PC-9 (cell line): ENCODE data around the gene GLB1L3. TPM values are rescaled to one million over a fixed set of nuclear protein-coding genes. Genes with fewer than 3 reads are reported as not detected.

Experiments used
- BruUV-seq: library from RNA; stranded (reverse); fragments of 400-500 nt; replicated peaks from 2 replicates; lab custom pipeline; 2021; lab: Mats Ljungman, UMichigan
- CTCF ChIA-PET: fragments of 300-600 bp; sonication (Branson Sonifier 250); formaldehyde crosslinking; loops from one replicate; lab custom pipeline; 2022; ENCODE audit warnings: antibody characterized with exemption; lab: Charles Lee
- POLR2A ChIA-PET: fragments of 300-600 bp; sonication (Branson Sonifier 250); formaldehyde crosslinking; loops from one replicate; lab custom pipeline; 2022; ENCODE audit warnings: antibody characterized with exemption; ENCODE audit not compliant: unreplicated experiment; lab: Charles Lee
- DNase-seq, 2 experiments: peaks; one replicate each; pipeline versions ENCODE4 v3.0.0 to v3.0.0-alpha.2; 2015 to 2022; ENCODE audit warnings: mixed read lengths in 1 of 2
- H2AFZ ChIP-seq: fragments of 200-600 bp; sonication (generic); 2 replicates; pipeline ENCODE4 v1.8.1; 2017; ENCODE audit warnings: antibody characterized with exemption
- H3F3A ChIP-seq: fragments of 200-600 bp; sonication (generic); 2 replicates; pipeline ENCODE4 v1.8.1; 2017; ENCODE audit warnings: antibody characterized with exemption, mild to moderate bottlenecking, low read depth; ENCODE audit not compliant: insufficient read depth
- H3K27ac ChIP-seq: fragments of 200-600 bp; sonication (generic); 2 replicates; pipeline ENCODE4 v1.6.1; 2016; ENCODE audit warnings: mixed run types
- H3K27me3 ChIP-seq: fragments of 200-600 bp; sonication (generic); 2 replicates; pipeline ENCODE4 v1.6.1; 2016; ENCODE audit warnings: low read depth, mixed run types; ENCODE audit not compliant: insufficient read depth
- H3K36me3 ChIP-seq: fragments of 200-600 bp; sonication (generic); 2 replicates; pipeline ENCODE4 v1.6.1; 2016; ENCODE audit warnings: low read depth, mixed run types
- H3K4me1 ChIP-seq: fragments of 200-600 bp; sonication (generic); replicated peaks from 2 replicates; pipeline ENCODE4 v1.6.1; 2016; ENCODE audit warnings: mixed run types; ENCODE audit not compliant: insufficient read depth
- H3K4me2 ChIP-seq: fragments of 200-600 bp; sonication (generic); 2 replicates; pipeline ENCODE4 v1.6.1; 2017; ENCODE audit warnings: mixed run types
- H3K4me3 ChIP-seq: fragments of 200-600 bp; sonication (generic); 2 replicates; pipeline ENCODE4 v1.6.1; 2016; ENCODE audit warnings: mixed run types
- H3K79me2 ChIP-seq: fragments of 200-600 bp; sonication (generic); 2 replicates; pipeline ENCODE4 v1.6.1; 2017; ENCODE audit warnings: low read depth, mixed run types
- H3K9me2 ChIP-seq: fragments of 200-600 bp; sonication (generic); 2 replicates; pipeline ENCODE4 v1.8.1; 2017; ENCODE audit warnings: mild to moderate bottlenecking; ENCODE audit not compliant: insufficient read depth
- H3K9me3 ChIP-seq: fragments of 200-600 bp; sonication (generic); 2 replicates; pipeline ENCODE4 v1.8.1; 2016; ENCODE audit warnings: low read depth; ENCODE audit not compliant: insufficient read depth
- H4K20me1 ChIP-seq: fragments of 200-600 bp; sonication (generic); 2 replicates; pipeline ENCODE4 v1.8.1; 2017; ENCODE audit not compliant: insufficient read depth
- EZH2 ChIP-seq: fragments of 200-600 bp; sonication (generic); IDR thresholded peaks from 2 replicates; pipeline ENCODE4 v1.8.0; 2017; ENCODE audit warnings: antibody characterized with exemption, low read depth
- intact Hi-C: fragments of 100-400 bp; cut with micrococcal nuclease; formaldehyde crosslinking; loops from one replicate; pipeline ENCODE4 v1.10.0; 2022; ENCODE audit not compliant: unreplicated experiment
- total RNA-seq: library from RNA; stranded (reverse); gene quantifications from 2 replicates; pipeline ENCODE4 v1.2.3, GENCODE V29; 2021
- TF ChIP-seq, protein P1 (sequence below): fragments of 200-600 bp; sonication (generic); conservative IDR thresholded peaks from 2 replicates; pipeline ENCODE4 v1.6.1; 2017; ENCODE audit warnings: mixed run types, antibody characterized with exemption, mild to moderate bottlenecking, moderate library complexity

The GLB1L3 gene
- total RNA-seq, 1 experiment from 2014 or later: not detected

DNA sequence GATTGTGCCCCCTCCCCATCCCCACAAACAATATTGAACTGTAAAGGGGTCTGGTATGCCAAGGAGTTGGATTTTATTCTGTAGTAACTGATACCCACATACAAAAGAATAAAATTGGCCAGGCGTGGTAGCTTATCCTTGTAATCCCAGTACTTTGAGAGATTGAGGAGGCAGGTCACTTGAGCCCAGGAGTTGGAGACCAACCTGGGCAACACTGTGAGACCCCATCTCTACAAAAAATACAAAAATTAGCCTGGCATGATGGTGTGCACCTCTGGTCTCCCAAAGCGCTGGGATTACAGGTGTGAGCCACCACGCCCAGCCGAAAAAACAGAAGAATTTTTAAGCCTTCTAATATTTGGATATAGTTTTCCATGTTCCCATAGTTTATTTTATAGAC lies 4.2 kb upstream of the GLB1L3 start:
- H3K4me3 ChIP-seq: no peak overlapping the region
- POLR2A ChIA-PET: no interaction called here
- H4K20me1 ChIP-seq: no peaks in the 10 kb centered on the region
- H3K27me3 ChIP-seq: no peaks in the 10 kb centered on the region
- H2AFZ ChIP-seq: no peak overlapping the region
- CTCF ChIA-PET: no interaction called here
- no peaks in the 10 kb centered on the region for H3K36me3 ChIP-seq
- H3K4me2 ChIP-seq: no peak overlapping the region
- H3K4me1 ChIP-seq: peaks cover 14% of the 10 kb centered on the region
- H3K27ac ChIP-seq: no peak overlapping the region
- no TSS peak for BruUV-seq
- H3K9me2 ChIP-seq: no peaks in the 10 kb centered on the region
- no peaks in the 10 kb centered on the region for H3K9me3 ChIP-seq
- no peak for DNase-seq
- intact Hi-C loops: no loop called here
- no peak for TF ChIP-seq EZH2
- TF ChIP-seq, protein P1, sequence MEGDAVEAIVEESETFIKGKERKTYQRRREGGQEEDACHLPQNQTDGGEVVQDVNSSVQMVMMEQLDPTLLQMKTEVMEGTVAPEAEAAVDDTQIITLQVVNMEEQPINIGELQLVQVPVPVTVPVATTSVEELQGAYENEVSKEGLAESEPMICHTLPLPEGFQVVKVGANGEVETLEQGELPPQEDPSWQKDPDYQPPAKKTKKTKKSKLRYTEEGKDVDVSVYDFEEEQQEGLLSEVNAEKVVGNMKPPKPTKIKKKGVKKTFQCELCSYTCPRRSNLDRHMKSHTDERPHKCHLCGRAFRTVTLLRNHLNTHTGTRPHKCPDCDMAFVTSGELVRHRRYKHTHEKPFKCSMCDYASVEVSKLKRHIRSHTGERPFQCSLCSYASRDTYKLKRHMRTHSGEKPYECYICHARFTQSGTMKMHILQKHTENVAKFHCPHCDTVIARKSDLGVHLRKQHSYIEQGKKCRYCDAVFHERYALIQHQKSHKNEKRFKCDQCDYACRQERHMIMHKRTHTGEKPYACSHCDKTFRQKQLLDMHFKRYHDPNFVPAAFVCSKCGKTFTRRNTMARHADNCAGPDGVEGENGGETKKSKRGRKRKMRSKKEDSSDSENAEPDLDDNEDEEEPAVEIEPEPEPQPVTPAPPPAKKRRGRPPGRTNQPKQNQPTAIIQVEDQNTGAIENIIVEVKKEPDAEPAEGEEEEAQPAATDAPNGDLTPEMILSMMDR: no peak
- no peaks in the 10 kb centered on the region for H3K79me2 ChIP-seq
- peaks cover 16% of the 10 kb centered on the region for H3F3A ChIP-seq

DNA sequence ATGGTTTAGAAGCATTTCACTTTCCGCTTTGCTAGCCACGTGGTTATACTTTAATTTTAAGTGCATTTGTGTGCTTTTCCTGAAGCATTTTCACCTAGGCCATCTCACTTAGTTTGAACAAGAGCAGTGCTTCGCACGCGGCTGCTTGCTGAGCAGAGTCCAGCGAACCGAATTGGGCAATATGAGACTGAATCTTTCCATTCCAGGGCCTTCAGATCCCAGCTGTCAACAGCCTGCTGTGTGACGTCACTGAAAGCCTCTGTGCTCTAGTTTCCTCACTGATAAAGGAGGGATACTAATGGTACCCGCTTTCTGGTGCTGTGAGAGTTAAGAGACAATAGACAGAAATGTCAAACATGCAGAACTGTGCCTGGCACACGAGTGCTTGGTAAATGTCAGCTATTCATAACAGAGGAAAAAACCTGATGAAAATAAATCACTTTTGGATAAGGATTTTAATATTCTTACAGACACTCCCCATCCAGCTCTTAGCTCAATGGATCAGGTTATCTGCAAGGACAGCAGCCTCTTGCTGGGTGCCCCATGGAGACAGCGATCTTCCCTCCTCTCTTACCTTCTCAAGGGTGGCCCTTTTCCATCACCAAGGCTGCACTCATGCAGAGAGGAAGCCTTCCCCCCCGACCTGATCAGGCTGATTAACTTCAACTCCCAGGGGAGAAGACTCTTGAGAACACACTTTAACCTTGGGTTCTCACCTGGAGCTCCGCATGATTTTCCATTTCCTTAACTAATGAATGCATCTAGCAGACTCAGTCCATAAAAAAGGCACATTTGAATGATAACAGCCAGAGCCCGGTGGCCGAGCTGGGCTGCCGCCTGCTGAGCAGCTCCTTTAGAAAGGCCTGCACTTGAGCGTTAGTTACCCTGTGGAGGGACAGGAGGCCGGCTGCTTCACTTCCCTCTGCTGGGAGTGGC lies 3.5 kb upstream of the GLB1L3 start:
- Histone ChIP-seq H3K4me3 (no peak overlapping the region), H3F3A (peaks cover 9% of the 10 kb centered on the region; the same call in 1 of the 2 replicates), H3K4me1 (peaks cover 8% of the 10 kb centered on the region), H3K4me2 (no peak overlapping the region), H3K9me3 (no peaks in the 10 kb centered on the region), H2AFZ (no peak overlapping the region), H4K20me1 (no peaks in the 10 kb centered on the region), H3K79me2 (no peaks in the 10 kb centered on the region), H3K36me3 (no peaks in the 10 kb centered on the region), H3K27ac (no peak overlapping the region), H3K9me2 (no peaks in the 10 kb centered on the region), H3K27me3 (no peaks in the 10 kb centered on the region)
- BruUV-seq: no TSS peak
- intact Hi-C loops: no loop called here
- CTCF ChIA-PET: interaction anchor here (0.7 kb wide), 1 partner anchor 19 kb away, joined by 4 read pairs; the partner anchor contains the start of gene ACAD8
- POLR2A ChIA-PET: no interaction called here
- no peak for DNase-seq
- TF ChIP-seq, protein P1: no peak
- no peak for TF ChIP-seq EZH2

- no peak overlapping the region for H3K4me2 ChIP-seq
- no peaks in the 10 kb centered on the region for H3K79me2 ChIP-seq
- H3K4me1 ChIP-seq: peaks cover 1% of the 10 kb centered on the region; the same call in 1 of the 2 replicates
- DNase-seq: no peak
- H2AFZ ChIP-seq: no peak overlapping the region
- no peaks in the 10 kb centered on the region for H3K9me3 ChIP-seq
- no peaks in the 10 kb centered on the region for H3K9me2 ChIP-seq
- H3K27me3 ChIP-seq: no peaks in the 10 kb centered on the region
- POLR2A ChIA-PET: interaction anchor here (0.6 kb wide), 1 partner anchor 49 kb away, joined by 10 read pairs; the partner anchor contains the start of gene VPS26B
- H3F3A ChIP-seq: peaks cover 2% of the 10 kb centered on the region; the same call in 1 of the 2 replicates
- CTCF ChIA-PET: interaction anchor here (0.7 kb wide), 1 partner anchor 20 kb away, joined by 4 read pairs; the partner anchor contains the start of gene ACAD8
- no peak overlapping the region for H3K4me3 ChIP-seq
- H3K27ac ChIP-seq: no peak overlapping the region
- BruUV-seq: no TSS peak
- H4K20me1 ChIP-seq: no peaks in the 10 kb centered on the region
- TF ChIP-seq, protein P1: no peak
- intact Hi-C loops: no loop called here
- no peaks in the 10 kb centered on the region for H3K36me3 ChIP-seq
Measured at GRCh38 chr11:134273317-134273712, 2.9 kb upstream of the GLB1L3 start.
